Stomach (tissue), 4 donors: Measurements from ENCODE around the gene FGF12.

Source experiments
- CTCF ChIP-seq, 7 experiments: fragments of 450-650 bp in 4 of 7; fragments of 200-600 bp in 3 of 7; sonication (generic) in 3 of 7; IDR thresholded peaks; one replicate each; pipeline ENCODE4 v1.5.1; 2016 to 2019; ENCODE audit warnings: antibody characterized with exemption in 7 of 7, control low read depth in 2 of 7, mild to moderate bottlenecking in 1 of 7
- EP300 ChIP-seq: sonication (generic); formaldehyde crosslinking; IDR thresholded peaks from one replicate; pipeline ENCODE4 v1.6.1; 2017; ENCODE audit warnings: antibody characterized with exemption
- POLR2A ChIP-seq, 4 donors: fragments of 450-650 bp; IDR thresholded peaks; one replicate each; pipeline ENCODE4 v1.6.1; 2016; ENCODE audit warnings: antibody characterized with exemption in 4 of 4, control low read depth in 2 of 4, mild to moderate bottlenecking in 1 of 4, moderate library complexity in 1 of 4

GRCh38 chr3:192174283-192174682 lies 553.1 kb downstream of the FGF12 start:
- TF ChIP-seq EP300, result no peak
- TF ChIP-seq CTCF (IDR thresholded peaks at IDR 0.05), result no peak
- no peak for TF ChIP-seq POLR2A (IDR thresholded peaks at IDR 0.05)
